Omental fat pad (tissue), 4 donors: ENCODE results near the gene GMPR. TPM values are rescaled to one million over a fixed set of nuclear protein-coding genes. Genes with fewer than 3 reads are reported as not detected.

ENCODE experiments used
- ATAC-seq: fragments of 150-250 bp; one replicate; pipeline ENCODE4 v1.9.1; 2016; ENCODE audit warnings: mild to moderate bottlenecking, moderate library complexity; ENCODE audit not compliant: low FRiP score
- DNase-seq: peaks from one replicate; pipeline ENCODE4 v3.0.0-alpha.2; 2019; ENCODE audit warnings: low spot score
- total RNA-seq, 4 donors: library from RNA; depleted of rRNA; stranded (reverse); fragments of >200 nt; gene quantifications; one replicate each; pipeline ENCODE4 v1.1.0, GENCODE V29; 2016
- TF ChIP-seq, protein P1 (sequence below), 3 donors: fragments of 450-650 bp; IDR thresholded peaks; one replicate each; pipeline ENCODE4 v1.5.1; 2016 to 2017; ENCODE audit warnings: antibody characterized with exemption in 3 of 3, mild to moderate bottlenecking in 3 of 3, moderate library complexity in 2 of 3

GMPR gene
- total RNA-seq, 4 donors from 2014 or later, result 2.4 to 24.5 (median 9.9) TPM

DNA sequence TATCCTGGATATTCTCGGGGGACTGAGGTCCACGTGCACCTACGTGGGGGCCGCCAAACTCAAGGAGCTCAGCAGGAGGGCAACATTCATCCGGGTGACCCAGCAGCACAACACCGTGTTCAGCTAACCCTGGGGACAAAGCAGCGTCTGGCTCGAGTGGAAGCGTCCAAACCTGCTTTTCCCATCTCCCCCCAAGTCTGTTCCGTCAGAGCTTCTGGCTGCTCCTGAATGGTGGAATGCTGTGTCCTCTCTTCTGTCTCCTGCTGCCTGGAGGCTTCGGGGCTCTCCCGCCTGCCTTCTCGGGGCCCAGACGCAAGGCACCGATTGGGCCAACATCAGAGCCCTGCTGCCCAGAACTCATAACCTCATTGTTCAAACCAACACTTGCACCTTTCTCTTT is 56.7 kb downstream of the GMPR start:
- no peak for ATAC-seq
- TF ChIP-seq, protein P1, sequence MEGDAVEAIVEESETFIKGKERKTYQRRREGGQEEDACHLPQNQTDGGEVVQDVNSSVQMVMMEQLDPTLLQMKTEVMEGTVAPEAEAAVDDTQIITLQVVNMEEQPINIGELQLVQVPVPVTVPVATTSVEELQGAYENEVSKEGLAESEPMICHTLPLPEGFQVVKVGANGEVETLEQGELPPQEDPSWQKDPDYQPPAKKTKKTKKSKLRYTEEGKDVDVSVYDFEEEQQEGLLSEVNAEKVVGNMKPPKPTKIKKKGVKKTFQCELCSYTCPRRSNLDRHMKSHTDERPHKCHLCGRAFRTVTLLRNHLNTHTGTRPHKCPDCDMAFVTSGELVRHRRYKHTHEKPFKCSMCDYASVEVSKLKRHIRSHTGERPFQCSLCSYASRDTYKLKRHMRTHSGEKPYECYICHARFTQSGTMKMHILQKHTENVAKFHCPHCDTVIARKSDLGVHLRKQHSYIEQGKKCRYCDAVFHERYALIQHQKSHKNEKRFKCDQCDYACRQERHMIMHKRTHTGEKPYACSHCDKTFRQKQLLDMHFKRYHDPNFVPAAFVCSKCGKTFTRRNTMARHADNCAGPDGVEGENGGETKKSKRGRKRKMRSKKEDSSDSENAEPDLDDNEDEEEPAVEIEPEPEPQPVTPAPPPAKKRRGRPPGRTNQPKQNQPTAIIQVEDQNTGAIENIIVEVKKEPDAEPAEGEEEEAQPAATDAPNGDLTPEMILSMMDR (IDR thresholded peaks at IDR 0.05), result no peak
- no peak for DNase-seq

DNA sequence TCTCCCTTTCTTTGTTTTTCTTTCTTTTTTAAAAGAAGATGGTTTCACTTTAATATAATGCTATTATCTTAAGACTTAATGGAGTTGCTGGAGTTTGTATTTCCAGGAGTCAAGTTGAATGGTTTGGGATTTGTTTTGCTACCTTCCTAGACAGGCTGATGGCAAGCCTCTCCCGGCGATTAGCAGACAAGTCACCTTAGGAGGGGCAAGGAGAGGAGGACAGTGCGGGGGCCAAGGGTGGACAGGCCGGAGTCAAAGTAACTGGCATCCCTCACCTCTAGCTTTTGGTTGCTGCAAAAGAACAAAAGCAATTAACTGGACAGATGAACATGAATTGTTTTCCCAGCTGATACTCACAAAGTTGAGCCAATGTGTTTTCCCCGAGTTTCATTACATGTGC is 57.1 kb downstream of the GMPR start:
- no peak for ATAC-seq
- DNase-seq, result no peak
- TF ChIP-seq, protein P1 (IDR thresholded peaks at IDR 0.05), result no peak

DNA sequence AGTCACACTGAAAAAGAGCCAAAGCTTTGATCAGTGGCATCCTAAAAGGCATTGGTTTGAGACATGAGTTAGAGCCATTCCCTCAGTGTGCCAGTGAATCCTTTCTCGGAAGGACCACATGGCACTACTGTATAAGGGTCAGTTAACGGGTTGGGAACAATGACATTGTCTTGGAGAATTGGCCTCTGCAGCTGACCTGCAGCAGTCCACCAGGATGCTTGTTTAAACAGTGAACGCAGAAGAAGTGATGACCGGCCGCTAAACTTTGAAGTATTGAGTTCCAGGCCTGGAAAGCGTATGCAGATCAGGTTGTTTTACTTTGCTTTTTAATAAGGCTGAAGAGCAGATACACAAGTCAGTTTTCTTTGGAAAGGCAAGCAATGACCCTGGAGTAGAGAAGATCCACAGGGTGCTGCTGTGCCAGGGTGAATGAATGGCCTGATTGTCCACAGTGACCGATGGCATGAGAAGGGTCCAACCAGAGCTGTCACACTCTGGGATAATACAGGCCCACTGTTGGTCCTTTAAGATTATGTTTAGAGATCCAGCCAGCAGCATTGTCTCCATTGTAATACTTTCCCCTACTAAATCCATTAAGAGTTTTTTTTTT is 57.8 kb downstream of the GMPR start:
- TF ChIP-seq, protein P1 (IDR thresholded peaks at IDR 0.05), result no peak
- ATAC-seq (no peak), DNase-seq (no peak)

DNA sequence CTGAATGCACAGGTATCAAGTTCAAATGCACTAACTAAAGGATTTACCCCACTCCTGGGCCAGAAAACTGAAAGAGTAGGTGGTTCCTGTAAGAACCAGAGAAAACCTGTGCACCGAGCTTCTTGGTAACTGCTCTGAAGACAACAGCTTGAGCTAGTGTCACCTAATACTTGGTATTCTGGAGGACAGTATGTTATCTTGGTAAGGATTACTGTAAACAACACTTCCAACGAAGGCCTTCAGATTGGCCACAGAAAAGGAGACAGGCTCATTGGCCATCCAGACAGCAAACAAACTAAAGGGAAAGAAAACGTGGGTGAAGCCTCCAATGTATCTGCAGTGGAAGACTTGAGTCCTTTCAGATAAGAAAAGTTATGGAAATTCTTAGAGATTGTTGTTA is 61.5 kb downstream of the GMPR start:
- DNase-seq (no peak), ATAC-seq (no peak)
- TF ChIP-seq, protein P1 (IDR thresholded peaks at IDR 0.05), result no peak

DNA sequence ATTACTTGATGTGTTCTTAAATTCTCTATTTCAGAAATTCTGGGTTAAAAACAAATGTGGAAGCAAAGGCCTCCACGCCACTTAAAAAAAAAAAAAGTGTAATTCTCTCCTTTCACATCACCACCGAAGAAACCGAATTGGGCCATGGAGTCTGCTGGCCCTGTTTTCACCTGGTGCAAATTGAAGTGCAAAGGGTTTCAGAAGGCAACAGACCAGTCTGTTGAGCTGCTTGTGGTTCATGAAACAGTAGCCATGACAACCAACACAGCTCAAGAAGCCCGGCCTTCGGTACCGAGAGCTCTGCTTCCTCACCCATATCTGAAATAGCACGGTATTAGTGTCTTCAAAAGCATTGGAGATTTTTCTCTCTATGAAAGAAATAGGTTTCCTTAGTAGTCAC is 63.1 kb downstream of the GMPR start:
- DNase-seq (no peak), ATAC-seq (no peak)
- TF ChIP-seq, protein P1 (IDR thresholded peaks at IDR 0.05), result no peak

DNA sequence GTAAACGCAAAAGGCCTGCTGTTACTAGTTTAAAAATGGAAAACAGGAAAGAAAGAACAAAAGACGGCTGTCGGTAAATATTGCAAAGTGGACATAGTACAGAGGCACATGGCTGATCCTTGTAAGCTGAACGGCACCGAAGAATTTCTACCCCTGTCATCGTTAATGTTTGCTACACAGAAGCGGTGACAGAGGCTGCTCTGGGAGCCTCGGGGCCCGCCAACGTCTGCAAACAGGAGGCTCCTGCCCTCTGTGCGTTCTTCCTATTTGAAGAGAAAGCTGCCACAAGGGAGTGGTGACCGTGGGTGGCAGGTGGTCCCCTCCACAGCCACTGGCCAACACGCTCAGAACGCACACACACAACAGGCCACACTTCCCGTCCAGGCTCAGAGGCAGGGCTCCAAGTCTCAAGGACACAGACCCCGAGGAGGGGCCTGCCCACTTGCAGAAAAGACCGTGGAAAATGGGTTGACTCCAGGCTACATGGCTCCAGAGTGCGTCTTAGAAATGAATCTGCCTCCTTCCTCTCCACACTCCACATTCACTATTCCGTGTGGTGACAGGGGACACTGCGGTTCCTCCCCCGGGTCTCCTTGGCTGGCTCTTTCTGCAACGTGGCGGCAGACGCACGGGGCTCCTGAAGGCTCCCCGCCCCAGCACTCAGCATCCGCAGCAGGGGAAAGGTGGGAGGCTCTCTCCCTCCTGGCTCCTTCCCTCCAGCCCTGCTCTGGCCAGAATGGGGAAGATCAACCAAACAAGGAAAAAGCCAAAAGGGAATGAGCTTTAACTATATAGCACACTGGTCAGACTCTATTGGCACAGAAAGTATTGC is 64.5 kb downstream of the GMPR start:
- no peak for DNase-seq
- no peak for ATAC-seq
- TF ChIP-seq, protein P1 (IDR thresholded peaks at IDR 0.05), result no peak
